BLaER1 (cell line): ENCODE data around the gene ANK3.

ENCODE experiments used
- H3K27ac ChIP-seq: shearing (Covaris generic); formaldehyde crosslinking; 2 replicates; pipeline ENCODE4 v1.8.1; 2022
- H3K27me3 ChIP-seq: shearing (Covaris generic); formaldehyde crosslinking; 2 replicates; pipeline ENCODE4 v1.8.1; 2022
- H3K36me3 ChIP-seq: shearing (Covaris generic); formaldehyde crosslinking; 2 replicates; pipeline ENCODE4 v1.8.1; 2022
- H3K4me1 ChIP-seq: shearing (Covaris generic); formaldehyde crosslinking; 2 replicates; pipeline ENCODE4 v1.8.1; 2022
- H3K4me2 ChIP-seq: shearing (Covaris generic); formaldehyde crosslinking; 2 replicates; pipeline ENCODE4 v1.8.1; 2022
- H3K4me3 ChIP-seq: shearing (Covaris generic); formaldehyde crosslinking; 2 replicates; pipeline ENCODE4 v1.8.1; 2022
- H3K9ac ChIP-seq: shearing (Covaris generic); formaldehyde crosslinking; 2 replicates; pipeline ENCODE4 v1.8.1; 2022
- H3K9me3 ChIP-seq: shearing (Covaris generic); formaldehyde crosslinking; 2 replicates; pipeline ENCODE4 v1.8.1; 2022
- H4K20me1 ChIP-seq: shearing (Covaris generic); formaldehyde crosslinking; 2 replicates; pipeline ENCODE4 v1.8.1; 2022
- Cebpa-rat ChIP-seq: shearing (Covaris generic); IDR thresholded peaks from 2 replicates; pipeline ENCODE4 v1.8.1; 2022

Gene ANK3

GRCh38 chr10:60069311-60069710 lies 320.4 kb downstream of the ANK3 start:
- H3K27me3 ChIP-seq, result no peaks in the 10 kb centered on the region
- no peaks in the 10 kb centered on the region for H3K9me3 ChIP-seq
- H3K9ac ChIP-seq, result no peak overlapping the region
- no peaks in the 10 kb centered on the region for H4K20me1 ChIP-seq
- no peak overlapping the region for H3K4me3 ChIP-seq
- no peak for TF ChIP-seq Cebpa-rat
- no peaks in the 10 kb centered on the region for H3K4me1 ChIP-seq
- H3K27ac ChIP-seq, result no peak overlapping the region
- H3K4me2 ChIP-seq, result no peak overlapping the region
- no peaks in the 10 kb centered on the region for H3K36me3 ChIP-seq

- no peak overlapping the region for H3K4me2 ChIP-seq
- no peaks in the 10 kb centered on the region for H3K9me3 ChIP-seq
- H3K27me3 ChIP-seq, result no peaks in the 10 kb centered on the region
- no peak for TF ChIP-seq Cebpa-rat
- H4K20me1 ChIP-seq, result no peaks in the 10 kb centered on the region
- H3K9ac ChIP-seq, result no peak overlapping the region
- no peaks in the 10 kb centered on the region for H3K4me1 ChIP-seq
- no peaks in the 10 kb centered on the region for H3K36me3 ChIP-seq
- no peak overlapping the region for H3K27ac ChIP-seq
- no peak overlapping the region for H3K4me3 ChIP-seq
Observed at GRCh38 chr10:60050366-60050765, 339.3 kb downstream of the ANK3 start.

- Histone ChIP-seq H3K9me3 (no peaks in the 10 kb centered on the region), H3K4me3 (no peak overlapping the region), H3K27ac (no peak overlapping the region), H3K4me2 (no peak overlapping the region), H3K36me3 (no peaks in the 10 kb centered on the region), H4K20me1 (no peaks in the 10 kb centered on the region), H3K4me1 (no peaks in the 10 kb centered on the region), H3K9ac (no peak overlapping the region), H3K27me3 (no peaks in the 10 kb centered on the region)
- TF ChIP-seq Cebpa-rat, result no peak
Observed at GRCh38 chr10:60048091-60048501, 341.6 kb downstream of the ANK3 start.

DNA sequence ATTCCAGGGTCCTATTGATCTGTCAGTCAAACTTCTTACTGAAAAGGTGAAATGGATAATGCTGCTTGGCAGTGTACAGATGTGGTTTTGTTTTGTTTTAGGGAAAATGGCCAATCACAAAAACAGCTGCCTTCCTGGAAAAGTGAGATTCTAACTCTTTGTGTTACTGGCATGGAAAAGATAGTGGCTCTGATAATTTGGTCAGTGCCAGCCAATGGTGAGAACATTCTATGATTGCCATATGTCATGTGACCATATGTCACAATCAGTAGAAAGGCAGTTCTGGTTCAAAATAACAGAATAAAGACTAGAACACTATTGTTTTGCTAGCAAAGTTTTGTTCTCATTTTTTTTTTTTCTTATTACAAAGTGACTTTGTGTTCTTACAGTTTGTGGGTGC lies 344.1 kb downstream of the ANK3 start:
- H3K36me3 ChIP-seq, result no peaks in the 10 kb centered on the region
- H3K4me2 ChIP-seq, result no peak overlapping the region
- H3K27me3 ChIP-seq, result no peaks in the 10 kb centered on the region
- no peak overlapping the region for H3K27ac ChIP-seq
- H3K4me1 ChIP-seq, result no peaks in the 10 kb centered on the region
- H3K9ac ChIP-seq, result no peak overlapping the region
- no peak overlapping the region for H3K4me3 ChIP-seq
- TF ChIP-seq Cebpa-rat, result no peak
- H3K9me3 ChIP-seq, result no peaks in the 10 kb centered on the region
- no peaks in the 10 kb centered on the region for H4K20me1 ChIP-seq

- no peaks in the 10 kb centered on the region for H4K20me1 ChIP-seq
- TF ChIP-seq Cebpa-rat, result no peak
- no peaks in the 10 kb centered on the region for H3K9me3 ChIP-seq
- no peak overlapping the region for H3K4me2 ChIP-seq
- no peak overlapping the region for H3K9ac ChIP-seq
- H3K27me3 ChIP-seq, result no peaks in the 10 kb centered on the region
- H3K27ac ChIP-seq, result no peak overlapping the region
- H3K4me3 ChIP-seq, result no peak overlapping the region
- no peaks in the 10 kb centered on the region for H3K36me3 ChIP-seq
- no peaks in the 10 kb centered on the region for H3K4me1 ChIP-seq
Observed at GRCh38 chr10:60044971-60045370, 344.7 kb downstream of the ANK3 start.

DNA sequence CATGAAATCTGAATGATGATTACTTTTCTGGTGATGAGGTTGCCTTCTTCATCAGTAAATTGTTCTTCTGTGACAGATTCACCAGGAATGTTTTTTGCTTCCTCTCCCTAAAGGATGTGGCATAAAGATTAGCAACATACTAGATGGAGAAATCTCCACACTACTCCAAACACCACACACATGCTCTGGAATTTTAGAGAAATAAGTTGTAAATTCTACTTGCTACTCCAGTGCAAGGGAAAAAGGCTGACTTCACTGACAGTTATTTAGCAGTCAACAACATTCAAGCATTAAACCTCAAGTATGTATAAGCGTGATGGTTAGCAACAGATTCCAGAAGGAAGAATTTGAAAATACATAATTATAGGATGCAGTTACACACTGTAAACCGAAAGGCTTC lies 345.4 kb downstream of the ANK3 start:
- TF ChIP-seq Cebpa-rat, result no peak
- no peaks in the 10 kb centered on the region for H4K20me1 ChIP-seq
- H3K4me2 ChIP-seq, result no peak overlapping the region
- H3K4me3 ChIP-seq, result no peak overlapping the region
- H3K27me3 ChIP-seq, result no peaks in the 10 kb centered on the region
- H3K27ac ChIP-seq, result no peak overlapping the region
- H3K36me3 ChIP-seq, result no peaks in the 10 kb centered on the region
- no peaks in the 10 kb centered on the region for H3K9me3 ChIP-seq
- H3K9ac ChIP-seq, result no peak overlapping the region
- no peaks in the 10 kb centered on the region for H3K4me1 ChIP-seq

DNA sequence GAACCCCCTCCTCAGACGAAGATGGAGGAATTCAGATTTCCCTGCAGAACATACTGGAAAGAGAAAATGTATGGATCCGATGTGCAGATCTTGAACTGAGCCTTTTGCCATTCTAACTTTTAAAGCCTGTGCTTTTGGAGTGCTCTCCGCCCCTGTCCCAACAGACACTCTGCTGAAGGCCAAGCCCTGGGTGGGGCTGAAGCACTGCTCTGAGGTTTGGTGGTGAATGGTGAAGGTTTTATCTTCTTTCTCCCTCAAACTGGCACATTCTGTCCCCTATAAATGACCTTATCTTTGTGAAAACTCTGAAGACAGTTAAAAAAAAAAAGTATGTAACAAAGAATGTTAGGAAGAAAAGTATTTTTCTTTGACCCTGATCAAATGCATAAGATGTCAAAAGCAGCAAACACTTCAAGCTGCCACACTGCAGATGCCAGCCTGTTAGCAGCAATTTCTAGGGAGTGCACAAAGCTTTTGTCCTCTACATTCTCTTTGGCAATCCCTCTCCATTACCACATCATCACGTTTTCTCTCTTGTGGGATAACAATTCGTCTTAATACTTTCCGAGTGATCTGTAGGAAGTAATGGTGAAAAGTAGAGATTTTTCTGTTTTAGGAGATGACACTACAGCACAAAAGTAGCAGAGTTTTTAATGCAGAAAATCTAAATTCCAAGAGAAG lies 346.0 kb downstream of the ANK3 start:
- no peaks in the 10 kb centered on the region for H3K4me1 ChIP-seq
- no peak overlapping the region for H3K9ac ChIP-seq
- no peaks in the 10 kb centered on the region for H3K9me3 ChIP-seq
- no peak overlapping the region for H3K4me3 ChIP-seq
- no peak for TF ChIP-seq Cebpa-rat
- no peak overlapping the region for H3K4me2 ChIP-seq
- H3K27ac ChIP-seq, result no peak overlapping the region
- no peaks in the 10 kb centered on the region for H3K36me3 ChIP-seq
- H3K27me3 ChIP-seq, result no peaks in the 10 kb centered on the region
- H4K20me1 ChIP-seq, result no peaks in the 10 kb centered on the region

DNA sequence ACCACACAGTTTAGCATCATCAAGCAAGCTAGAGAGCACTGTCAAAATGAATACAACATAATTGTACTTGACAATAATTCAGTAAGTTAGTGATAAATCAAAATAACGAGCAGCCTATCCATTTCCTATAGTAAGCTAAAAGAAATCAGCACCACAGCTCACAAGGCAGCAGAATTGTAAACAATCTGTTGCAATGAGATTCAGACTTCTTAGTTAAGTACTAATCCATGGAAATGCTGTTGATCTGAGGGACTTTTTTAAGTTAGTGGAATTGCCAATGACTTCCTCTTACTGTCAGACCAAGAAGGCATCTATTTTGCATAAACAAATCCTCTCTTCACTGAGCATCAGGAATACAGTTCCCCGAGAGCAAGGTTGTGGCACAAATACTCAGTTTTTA lies 346.8 kb downstream of the ANK3 start:
- no peak for TF ChIP-seq Cebpa-rat
- H3K27ac ChIP-seq, result no peak overlapping the region
- H3K9me3 ChIP-seq, result no peaks in the 10 kb centered on the region
- H3K4me3 ChIP-seq, result no peak overlapping the region
- H3K36me3 ChIP-seq, result no peaks in the 10 kb centered on the region
- H3K4me2 ChIP-seq, result no peak overlapping the region
- H3K4me1 ChIP-seq, result no peaks in the 10 kb centered on the region
- H3K27me3 ChIP-seq, result no peaks in the 10 kb centered on the region
- H4K20me1 ChIP-seq, result no peaks in the 10 kb centered on the region
- no peak overlapping the region for H3K9ac ChIP-seq

GRCh38 chr10:60042262-60042661 lies 347.4 kb downstream of the ANK3 start:
- no peaks in the 10 kb centered on the region for H3K9me3 ChIP-seq
- H3K27me3 ChIP-seq, result no peaks in the 10 kb centered on the region
- H3K4me2 ChIP-seq, result no peak overlapping the region
- no peaks in the 10 kb centered on the region for H3K36me3 ChIP-seq
- no peak overlapping the region for H3K27ac ChIP-seq
- no peak overlapping the region for H3K9ac ChIP-seq
- no peak overlapping the region for H3K4me3 ChIP-seq
- no peaks in the 10 kb centered on the region for H4K20me1 ChIP-seq
- no peak for TF ChIP-seq Cebpa-rat
- H3K4me1 ChIP-seq, result no peaks in the 10 kb centered on the region

- H3K4me2 ChIP-seq, result no peak overlapping the region
- no peak for TF ChIP-seq Cebpa-rat
- H3K27ac ChIP-seq, result no peak overlapping the region
- no peaks in the 10 kb centered on the region for H3K27me3 ChIP-seq
- no peak overlapping the region for H3K4me3 ChIP-seq
- H4K20me1 ChIP-seq, result no peaks in the 10 kb centered on the region
- H3K4me1 ChIP-seq, result no peaks in the 10 kb centered on the region
- no peak overlapping the region for H3K9ac ChIP-seq
- H3K36me3 ChIP-seq, result no peaks in the 10 kb centered on the region
- H3K9me3 ChIP-seq, result no peaks in the 10 kb centered on the region
Observed at GRCh38 chr10:60041489-60042133, 348.1 kb downstream of the ANK3 start.
